ENCODE results near the gene SPATA3. TPM values are rescaled to one million over a fixed set of nuclear protein-coding genes. Genes with fewer than 3 reads are reported as not detected.

Gene SPATA3
- total and polyA plus RNA-seq, 2 of the 13 experiments (the other 11 are each of a cell fraction or from before 2014, with no cell fraction given), result not detected

GRCh38 chr2:231056453-231057416 is 60.8 kb downstream of the SPATA3 start, which contains the start of gene PSMD1 (continued):
- TF ChIP-seq REST (IDR thresholded peaks at IDR 0.05; ENCODE audit: borderline replicate concordance in 1 of 2, low read depth in 1 of 2, low read length in 2 of 2), result no peak
- peak; percentile 90 for TF ChIP-seq IKZF4 (CRISPR knock-in tag; IDR thresholded peaks at IDR 0.05; ENCODE audit: borderline replicate concordance, low read depth, not compliant biosample characterization)
- TF ChIP-seq ZNF24 (IDR thresholded peaks at IDR 0.05), result no peak
- TF ChIP-seq SMYD3 (CRISPR knock-in tag; IDR thresholded peaks at IDR 0.05), result no peak
- no peak for TF ChIP-seq ZNF577 (CRISPR knock-in tag; IDR thresholded peaks at IDR 0.05; ENCODE audit: borderline replicate concordance, low read depth)
- peak; percentile 17 for TF ChIP-seq KDM4B (CRISPR knock-in tag; IDR thresholded peaks at IDR 0.05)
- TF ChIP-seq ZNF629 (CRISPR knock-in tag; conservative IDR thresholded peaks at IDR 0.05), result no peak
- TF ChIP-seq ZNF180 (CRISPR knock-in tag; IDR thresholded peaks at IDR 0.05; ENCODE audit: borderline replicate concordance, low read depth), result no peak
- TF ChIP-seq BCL3 (CRISPR knock-in tag; IDR thresholded peaks at IDR 0.05), result no peak; the same call in 1 of the 2 replicates
- TF ChIP-seq ZNF407 (CRISPR knock-in tag; IDR thresholded peaks at IDR 0.05; ENCODE audit: not compliant biosample characterization), result no peak
- TF ChIP-seq ZBTB46 (CRISPR knock-in tag; IDR thresholded peaks at IDR 0.05; ENCODE audit: borderline replicate concordance), result no peak
- no peak for TF ChIP-seq NR2F2 (IDR thresholded peaks at IDR 0.05; ENCODE audit: borderline replicate concordance, low read depth)
